GM12891 (cell line): ENCODE measurements around the gene SPTBN1.

Source experiments
- POLR2A ChIP-seq: IDR thresholded peaks from 2 replicates; pipeline ENCODE4 v1.6.1; 2011; ENCODE audit warnings: low read depth, low read length, control low read depth
- POLR2AphosphoS5 ChIP-seq: IDR thresholded peaks from 2 replicates; pipeline ENCODE4 v1.6.1; 2011; ENCODE audit warnings: low read depth, low read length, control low read depth
- SPI1 ChIP-seq: IDR thresholded peaks from 2 replicates; pipeline ENCODE4 v1.6.1; 2011; ENCODE audit warnings: low read depth, low read length, control low read depth
- TAF1 ChIP-seq: IDR thresholded peaks from 2 replicates; pipeline ENCODE4 v1.6.1; 2011; ENCODE audit warnings: low read depth, low read length, control low read depth

DNA sequence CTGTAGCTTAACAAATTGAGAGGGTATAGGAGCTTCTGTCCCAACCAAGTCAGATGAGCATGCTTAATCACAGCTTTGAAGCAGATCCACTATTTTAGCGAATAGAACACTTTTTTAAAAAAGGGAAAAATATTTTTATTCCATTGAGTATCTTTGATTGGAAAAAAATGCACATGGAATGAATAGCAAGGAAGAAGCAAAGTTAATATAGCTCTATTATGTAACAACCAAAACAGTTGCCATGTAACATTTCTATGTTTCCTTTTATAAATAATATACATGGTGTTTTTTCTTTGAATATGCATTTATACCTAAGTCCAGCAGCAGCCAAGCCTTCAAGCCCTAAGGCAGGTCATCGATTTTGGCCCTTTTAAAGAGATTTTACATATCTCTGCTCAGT is 21.4 kb upstream of the SPTBN1 start:
- TF ChIP-seq TAF1 (no peak), POLR2A (no peak), POLR2AphosphoS5 (no peak), SPI1 (no peak)
